ENCODE measurements around the gene CAV1.

- no peak for TF ChIP-seq CTCF (conservative IDR thresholded peaks at IDR 0.05; ENCODE audit: low read depth in 2 of 2)
- TF ChIP-seq REST (IDR thresholded peaks at IDR 0.05; ENCODE audit: unreplicated experiment) = no peak
These were observed 4.4 kb downstream of the CAV1 start for GRCh38 chr7:116529250-116529649.
